ENCODE results near the gene LRRC56.

LRRC56 gene

DNA sequence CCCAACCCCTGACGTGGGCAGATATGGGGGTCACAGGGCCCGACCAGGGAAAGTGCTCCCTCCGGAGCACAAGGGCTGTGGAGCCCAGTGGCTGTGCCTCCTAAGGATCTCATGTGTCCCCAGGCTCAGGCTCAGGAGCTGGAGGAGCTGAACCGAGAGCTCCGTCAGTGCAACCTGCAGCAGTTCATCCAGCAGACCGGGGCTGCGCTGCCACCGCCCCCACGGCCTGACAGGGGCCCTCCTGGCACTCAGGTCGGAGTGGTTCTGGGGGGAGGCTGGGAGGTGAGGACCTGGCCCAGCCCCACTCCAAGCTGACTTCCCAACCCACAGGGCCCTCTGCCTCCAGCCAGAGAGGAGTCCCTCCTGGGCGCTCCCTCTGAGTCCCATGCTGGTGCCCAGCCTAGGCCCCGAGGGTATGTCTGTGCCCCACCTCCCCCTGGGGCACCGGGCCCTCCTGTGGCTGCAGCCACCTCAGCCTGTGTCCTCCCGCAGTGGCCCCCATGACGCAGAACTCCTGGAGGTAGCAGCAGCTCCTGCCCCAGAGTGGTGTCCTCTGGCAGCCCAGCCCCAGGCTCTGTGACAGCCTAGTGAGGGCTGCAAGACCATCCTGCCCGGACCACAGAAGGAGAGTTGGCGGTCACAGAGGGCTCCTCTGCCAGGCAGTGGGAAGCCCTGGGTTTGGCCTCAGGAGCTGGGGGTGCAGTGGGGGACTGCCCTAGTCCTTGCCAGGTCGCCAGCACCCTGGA lies 25.9 kb downstream of the LRRC56 start:
- no peak overlapping the region for H3K4me3 ChIP-seq (ENCODE audit: low read depth, low read length)
- TF ChIP-seq, protein P1, sequence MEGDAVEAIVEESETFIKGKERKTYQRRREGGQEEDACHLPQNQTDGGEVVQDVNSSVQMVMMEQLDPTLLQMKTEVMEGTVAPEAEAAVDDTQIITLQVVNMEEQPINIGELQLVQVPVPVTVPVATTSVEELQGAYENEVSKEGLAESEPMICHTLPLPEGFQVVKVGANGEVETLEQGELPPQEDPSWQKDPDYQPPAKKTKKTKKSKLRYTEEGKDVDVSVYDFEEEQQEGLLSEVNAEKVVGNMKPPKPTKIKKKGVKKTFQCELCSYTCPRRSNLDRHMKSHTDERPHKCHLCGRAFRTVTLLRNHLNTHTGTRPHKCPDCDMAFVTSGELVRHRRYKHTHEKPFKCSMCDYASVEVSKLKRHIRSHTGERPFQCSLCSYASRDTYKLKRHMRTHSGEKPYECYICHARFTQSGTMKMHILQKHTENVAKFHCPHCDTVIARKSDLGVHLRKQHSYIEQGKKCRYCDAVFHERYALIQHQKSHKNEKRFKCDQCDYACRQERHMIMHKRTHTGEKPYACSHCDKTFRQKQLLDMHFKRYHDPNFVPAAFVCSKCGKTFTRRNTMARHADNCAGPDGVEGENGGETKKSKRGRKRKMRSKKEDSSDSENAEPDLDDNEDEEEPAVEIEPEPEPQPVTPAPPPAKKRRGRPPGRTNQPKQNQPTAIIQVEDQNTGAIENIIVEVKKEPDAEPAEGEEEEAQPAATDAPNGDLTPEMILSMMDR (IDR thresholded peaks at IDR 0.05; ENCODE audit: borderline replicate concordance, insufficient read depth, low read depth, low read length), result no peak

DNA sequence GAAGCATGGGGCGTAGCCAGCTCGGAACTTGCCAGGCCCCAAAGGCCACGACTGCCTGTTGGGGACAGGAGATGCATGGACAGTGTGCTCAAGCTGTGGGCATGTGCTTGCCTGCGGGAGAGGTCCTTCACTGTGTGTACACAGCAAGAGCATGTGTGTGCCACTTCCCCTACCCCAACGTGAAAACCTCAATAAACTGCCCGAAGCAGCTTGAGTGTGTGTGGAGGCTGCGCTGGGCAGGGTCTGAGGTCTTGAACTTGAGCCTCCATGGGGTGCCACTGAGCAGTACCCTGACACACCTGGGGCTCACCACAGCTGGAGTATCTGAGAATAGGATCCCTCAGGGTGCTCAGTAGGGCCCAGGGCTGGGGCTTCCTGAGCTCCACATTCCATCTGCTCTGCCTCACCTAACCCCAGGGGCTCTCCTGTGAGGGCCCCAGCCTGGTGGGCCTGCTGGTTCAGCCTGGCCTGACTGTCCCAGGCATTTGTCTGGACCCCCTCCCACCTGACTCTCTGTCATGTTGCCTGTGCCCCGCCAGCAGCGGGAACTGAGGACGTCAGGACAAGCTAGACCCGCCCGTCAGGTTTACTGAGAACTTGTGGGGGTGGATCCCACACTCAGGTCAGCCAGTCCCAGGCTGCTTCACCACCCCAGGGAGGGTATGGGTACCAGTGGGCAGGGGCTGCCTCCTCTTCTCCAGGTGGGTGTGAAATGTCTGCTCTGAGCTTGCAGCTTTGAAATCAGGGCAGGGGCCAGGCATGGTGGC lies 26.7 kb downstream of the LRRC56 start:
- TF ChIP-seq, protein P1 (IDR thresholded peaks at IDR 0.05; ENCODE audit: borderline replicate concordance, insufficient read depth, low read depth, low read length), result no peak
- H3K4me3 ChIP-seq (ENCODE audit: low read depth, low read length), result no peak overlapping the region

GRCh38 chr11:565921-566509 lies 28.7 kb downstream of the LRRC56 start:
- TF ChIP-seq, protein P1 (IDR thresholded peaks at IDR 0.05; ENCODE audit: borderline replicate concordance, insufficient read depth, low read depth, low read length), result no peak
- no peak overlapping the region for H3K4me3 ChIP-seq (ENCODE audit: low read depth, low read length)

GRCh38 chr11:567011-567628 lies 29.8 kb downstream of the LRRC56 start:
- peak overlapping the region; percentile 69 for H3K4me3 ChIP-seq (ENCODE audit: low read depth, low read length)
- TF ChIP-seq, protein P1 (IDR thresholded peaks at IDR 0.05; ENCODE audit: borderline replicate concordance, insufficient read depth, low read depth, low read length), result no peak

DNA sequence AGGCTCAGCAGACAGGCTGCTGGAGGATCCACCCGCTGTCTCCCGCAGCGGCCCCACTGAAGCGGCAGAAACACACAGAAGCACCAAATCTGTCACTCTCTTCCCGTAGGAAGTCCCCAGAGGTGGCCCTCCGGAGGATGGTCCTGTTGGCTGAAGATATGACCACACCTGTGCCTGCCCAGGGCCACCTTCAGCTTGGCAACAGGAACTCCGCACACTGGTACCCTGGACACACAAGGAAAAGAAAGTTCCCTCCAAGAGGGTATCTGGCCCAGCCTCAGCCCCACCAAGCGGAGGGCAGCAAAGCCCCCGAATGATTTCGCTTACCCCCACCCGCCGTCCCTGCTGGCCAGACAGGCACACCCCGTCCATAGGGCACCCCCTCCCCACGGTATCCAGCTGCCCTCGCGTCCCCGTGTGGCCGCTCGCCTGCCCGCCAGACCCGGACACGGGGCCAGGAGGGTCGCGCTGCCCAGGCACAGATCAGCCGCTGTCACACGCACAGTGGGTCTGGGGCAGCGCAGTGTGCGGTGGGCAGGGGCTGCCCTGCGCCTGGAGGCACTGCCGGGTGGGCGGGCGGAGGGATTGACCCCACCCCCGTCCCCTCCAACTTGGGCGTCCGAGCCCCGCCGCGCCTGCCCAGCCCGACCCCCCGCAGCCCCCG lies 30.4 kb downstream of the LRRC56 start:
- TF ChIP-seq, protein P1 (IDR thresholded peaks at IDR 0.05; ENCODE audit: borderline replicate concordance, insufficient read depth, low read depth, low read length), result no peak
- peak overlapping the region; percentile 69 for H3K4me3 ChIP-seq (ENCODE audit: low read depth, low read length)

GRCh38 chr11:568306-569157 lies 31.2 kb downstream of the LRRC56 start:
- H3K4me3 ChIP-seq (ENCODE audit: low read depth, low read length), result peak overlapping the region; percentile 69
- TF ChIP-seq, protein P1 (IDR thresholded peaks at IDR 0.05; ENCODE audit: borderline replicate concordance, insufficient read depth, low read depth, low read length), result no peak

Data from GM12875 (cell line).